HG03097 (cell line): ENCODE results near the gene TTC12.

Experiments used
- ATAC-seq: cut with Tn5 transposase; IDR thresholded peaks from one replicate; pipeline ENCODE4 v1.9.1; 2021; ENCODE audit not compliant: unreplicated experiment, low FRiP score

Gene TTC12

GRCh38 chr11:113398669-113399430 is 84.5 kb downstream of the TTC12 start:
- ATAC-seq, result no peak

GRCh38 chr11:113400631-113401230 is 86.3 kb downstream of the TTC12 start:
- no peak for ATAC-seq

GRCh38 chr11:113401718-113402117 is 87.3 kb downstream of the TTC12 start:
- ATAC-seq, result no peak

- ATAC-seq, result no peak
These were observed 90.6 kb downstream of the TTC12 start for GRCh38 chr11:113404859-113405430.

- no peak for ATAC-seq
These were observed 91.5 kb downstream of the TTC12 start for GRCh38 chr11:113405724-113406478.

- ATAC-seq, result no peak
These were observed 92.8 kb downstream of the TTC12 start for GRCh38 chr11:113407163-113407562.

GRCh38 chr11:113408206-113408605 is 93.8 kb downstream of the TTC12 start:
- no peak for ATAC-seq

GRCh38 chr11:113408887-113409286 is 94.5 kb downstream of the TTC12 start:
- ATAC-seq, result no peak

- no peak for ATAC-seq
These were observed 95.1 kb downstream of the TTC12 start for GRCh38 chr11:113409526-113409925.

GRCh38 chr11:113410414-113411135 is 96.2 kb downstream of the TTC12 start:
- no peak for ATAC-seq

- no peak for ATAC-seq
These were observed 97.2 kb downstream of the TTC12 start for GRCh38 chr11:113411536-113411935.

- no peak for ATAC-seq
These were observed 98.3 kb downstream of the TTC12 start for GRCh38 chr11:113412675-113413074.

GRCh38 chr11:113415343-113415742 is 101.0 kb downstream of the TTC12 start:
- no peak for ATAC-seq
